GM12801 (cell line): Measurements from ENCODE around the gene ELMOD3.

Experiments used
- CTCF ChIP-seq: IDR thresholded peaks from one replicate; pipeline ENCODE4 v1.5.1; 2011; ENCODE audit warnings: control low read depth; ENCODE audit not compliant: insufficient read length; ENCODE audit errors: extremely low read depth

ELMOD3 gene

GRCh38 chr2:85326406-85327159, 28.0 kb upstream of the ELMOD3 start:
- TF ChIP-seq CTCF: no peak

GRCh38 chr2:85327160-85327821, 27.3 kb upstream of the ELMOD3 start:
- TF ChIP-seq CTCF: no peak

GRCh38 chr2:85327822-85328617, 26.5 kb upstream of the ELMOD3 start, which contains the start of gene TGOLN2:
TGOLN2 (minus strand) TSS chr2:85327989; CDS start chr2:85327962, 27 bp downstream.
- TF ChIP-seq CTCF: no peak

DNA sequence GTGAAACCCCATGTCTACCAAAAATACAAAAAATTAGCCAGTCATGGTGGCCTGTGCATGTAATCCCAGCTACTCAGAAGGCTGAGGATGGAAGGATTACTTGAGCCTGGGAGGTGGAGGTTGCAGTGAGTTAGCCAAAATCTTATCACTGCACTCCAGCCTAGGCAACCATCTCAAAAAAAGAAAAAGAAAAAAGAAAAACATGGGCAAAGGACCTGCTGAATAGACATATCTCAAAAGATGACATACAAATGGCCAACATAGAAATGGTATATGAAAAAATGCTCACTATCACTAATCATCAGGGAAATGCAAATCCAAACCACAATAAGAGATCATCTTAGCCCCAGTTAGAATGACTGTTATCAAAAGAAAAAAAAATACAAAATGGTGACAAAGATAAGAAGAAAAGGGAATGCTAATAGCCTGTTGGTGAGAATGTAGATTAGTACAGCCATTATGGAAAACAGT, 25.4 kb upstream of the ELMOD3 start:
- TF ChIP-seq CTCF: no peak

DNA sequence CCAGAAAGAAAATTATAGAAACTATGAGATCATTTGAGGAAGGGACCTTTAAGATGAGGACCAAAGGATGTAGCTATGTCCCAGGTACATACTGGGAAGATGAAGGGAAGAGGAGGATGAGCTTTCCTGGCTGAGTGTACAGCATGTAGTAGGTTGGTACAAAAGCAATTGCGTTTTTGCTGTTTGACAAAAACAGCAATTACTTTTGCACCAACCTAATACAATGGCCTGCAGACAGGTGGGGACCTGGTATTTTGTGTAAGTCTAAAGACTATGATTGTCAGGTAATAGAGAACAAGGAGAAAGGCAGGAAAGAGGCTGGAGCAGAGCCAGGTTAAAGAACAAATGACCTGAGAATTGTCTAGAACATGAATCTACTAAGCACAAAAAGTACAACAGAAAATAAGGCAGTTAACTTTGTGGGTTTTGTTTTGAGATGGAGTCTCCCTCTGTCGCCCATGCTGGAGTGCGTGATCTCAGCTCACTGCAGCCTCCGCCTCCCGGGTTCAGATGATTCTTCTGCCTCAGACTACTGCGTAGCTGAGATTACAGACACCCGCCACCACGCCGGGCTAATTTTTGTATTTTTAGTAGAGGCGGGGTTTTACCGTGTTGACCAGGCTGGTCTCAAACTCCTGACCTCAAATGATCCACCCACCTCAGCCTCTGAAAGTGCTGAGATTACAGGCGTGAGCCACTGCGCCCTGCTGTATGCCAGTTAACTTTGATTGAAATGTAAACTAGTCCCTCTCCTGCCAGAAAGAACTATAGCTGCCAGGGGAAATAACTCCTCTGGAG, 23.5 kb upstream of the ELMOD3 start:
- TF ChIP-seq CTCF: no peak

- TF ChIP-seq CTCF: no peak
Measured at GRCh38 chr2:85334928-85335327, 19.6 kb upstream of the ELMOD3 start.
